Mesendoderm (in vitro differentiated cells): Measurements from ENCODE around the gene SOX8.

Source experiments
- DNase-seq: peaks from one replicate; pipeline ENCODE4 v3.0.0; 2013
- H2AK5ac ChIP-seq: 2 replicates; pipeline ENCODE4 v1.6.1; 2013; ENCODE audit warnings: low read length, inconsistent platforms
- H2BK120ac ChIP-seq: 2 replicates; pipeline ENCODE4 v1.6.1; 2013; ENCODE audit warnings: low read depth, mild to moderate bottlenecking, low read length, moderate library complexity, mixed read lengths
- H2BK15ac ChIP-seq: replicated peaks from 2 replicates; pipeline ENCODE4 v1.6.1; 2013; ENCODE audit warnings: low read depth, mild to moderate bottlenecking, moderate library complexity
- H2BK5ac ChIP-seq: 2 replicates; pipeline ENCODE4 v1.6.1; 2013; ENCODE audit warnings: low read length, inconsistent platforms
- H3K18ac ChIP-seq: 2 replicates; pipeline ENCODE4 v1.6.1; 2013; ENCODE audit warnings: mild to moderate bottlenecking, low read length, mixed read lengths
- H3K23ac ChIP-seq: one replicate; pipeline ENCODE4 v1.6.1; 2013; ENCODE audit warnings: low read length
- H3K27ac ChIP-seq: 2 replicates; pipeline ENCODE4 v1.5.1; 2013; ENCODE audit warnings: low read depth, mild to moderate bottlenecking, inconsistent platforms, low read length, moderate library complexity
- H3K27me3 ChIP-seq: 2 replicates; pipeline ENCODE4 v1.6.1; 2013; ENCODE audit warnings: low read length, control low read depth, mild to moderate bottlenecking, inconsistent platforms; ENCODE audit not compliant: insufficient read depth, poor library complexity
- H3K36me3 ChIP-seq: 2 replicates; pipeline ENCODE4 v1.6.1; 2013; ENCODE audit warnings: low read length, inconsistent platforms; ENCODE audit not compliant: control insufficient read depth, insufficient read depth
- H3K4ac ChIP-seq: one replicate; pipeline ENCODE4 v1.6.1; 2013; ENCODE audit warnings: low read depth, mild to moderate bottlenecking, low read length, moderate library complexity
- H3K4me1 ChIP-seq: 2 replicates; pipeline ENCODE4 v1.6.1; 2013; ENCODE audit warnings: low read depth, low read length, inconsistent platforms; ENCODE audit not compliant: control insufficient read depth
- H3K4me2 ChIP-seq: 2 replicates; pipeline ENCODE4 v1.6.1; 2013; ENCODE audit warnings: low read length
- H3K4me3 ChIP-seq: 2 replicates; pipeline ENCODE4 v1.5.1; 2013; ENCODE audit warnings: mild to moderate bottlenecking, low read length
- H3K56ac ChIP-seq: one replicate; pipeline ENCODE4 v1.6.1; 2013; ENCODE audit warnings: low read length
- H3K79me1 ChIP-seq: 2 replicates; pipeline ENCODE4 v1.6.1; 2013; ENCODE audit warnings: low read length, inconsistent platforms
- H3K79me2 ChIP-seq: 2 replicates; pipeline ENCODE4 v1.6.1; 2013; ENCODE audit warnings: mild to moderate bottlenecking, low read length; ENCODE audit not compliant: control insufficient read depth, insufficient read depth
- H3K9ac ChIP-seq: 2 replicates; pipeline ENCODE4 v1.6.1; 2013; ENCODE audit warnings: low read length, inconsistent platforms
- H4K5ac ChIP-seq: one replicate; pipeline ENCODE4 v1.6.1; 2013; ENCODE audit warnings: low read length
- H4K8ac ChIP-seq: one replicate; pipeline ENCODE4 v1.6.1; 2013; ENCODE audit warnings: low read depth, mild to moderate bottlenecking, control low read depth, low read length, moderate library complexity
- WGBS: extraction: QIAGEN DNeasy Blood & Tissue Kit; methylation state at CpG from one replicate; pipeline ENCODE4 v1.1.7; 2013; ENCODE audit warnings: low lambda C conversion rate, missing lambda C conversion rate; ENCODE audit not compliant: insufficient coverage; ENCODE audit errors: extremely low coverage; 5-methylcytosine and 5-hydroxymethylcytosine counted together

The SOX8 gene

DNA sequence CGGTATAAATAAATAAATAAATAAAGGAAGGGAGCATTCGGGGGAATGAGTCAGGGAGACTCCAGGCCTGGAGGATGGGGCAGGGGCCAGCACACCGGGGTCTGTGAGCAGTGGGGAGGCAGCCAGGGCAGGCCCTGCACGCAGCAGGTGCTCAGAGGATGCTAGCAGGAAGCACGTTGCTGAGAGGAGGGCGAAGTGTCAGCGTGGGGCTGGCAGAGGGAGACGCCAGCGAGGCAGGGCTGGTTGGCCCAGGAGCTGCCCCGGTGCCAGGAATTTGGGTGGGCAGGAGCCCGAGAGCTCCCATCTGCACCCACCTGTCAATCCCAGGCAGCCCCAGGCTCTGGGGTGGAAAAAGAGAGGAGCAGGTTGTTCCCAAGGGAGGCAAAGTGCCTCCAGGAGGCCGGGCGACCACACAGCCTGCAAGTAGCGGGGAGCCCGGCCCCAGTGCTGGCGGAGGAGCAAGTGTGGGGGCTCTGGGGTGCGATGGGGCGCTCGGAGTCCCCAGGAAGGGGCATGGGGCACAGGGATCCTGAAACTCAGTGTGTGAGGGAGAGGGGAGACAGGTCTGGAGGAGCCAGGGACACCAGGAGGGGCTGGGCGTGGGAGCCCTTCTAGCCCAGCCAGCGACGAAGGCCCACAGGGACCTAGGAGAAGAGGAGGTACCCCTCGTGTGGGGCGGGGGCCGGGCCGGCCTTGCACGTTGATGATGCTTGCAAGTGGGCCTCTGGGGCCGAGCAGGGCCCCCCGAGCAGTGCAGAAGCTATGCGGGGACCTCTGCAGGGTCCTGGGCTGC is 28.0 kb downstream of the SOX8 start:
- H4K5ac ChIP-seq: no peak overlapping the region
- H3K27me3 ChIP-seq: no peaks in the 10 kb centered on the region
- no peak overlapping the region for H3K4me2 ChIP-seq
- no peak overlapping the region for H3K9ac ChIP-seq
- H3K56ac ChIP-seq: no peak overlapping the region
- no peaks in the 10 kb centered on the region for H3K79me1 ChIP-seq
- H3K4me1 ChIP-seq: no peaks in the 10 kb centered on the region
- no peaks in the 10 kb centered on the region for H3K79me2 ChIP-seq
- H2BK5ac ChIP-seq: no peak overlapping the region
- no peak overlapping the region for H2BK120ac ChIP-seq
- H4K8ac ChIP-seq: no peak overlapping the region
- H3K18ac ChIP-seq: no peak overlapping the region
- no peak overlapping the region for H2BK15ac ChIP-seq
- no peak overlapping the region for H3K27ac ChIP-seq
- no peak overlapping the region for H3K4ac ChIP-seq
- DNase-seq: no peak
- no peak overlapping the region for H2AK5ac ChIP-seq
- H3K4me3 ChIP-seq: no peak overlapping the region
- no peaks in the 10 kb centered on the region for H3K36me3 ChIP-seq
- no peak overlapping the region for H3K23ac ChIP-seq
- no CpG with 5 or more reads among the region's 30 CpGs for WGBS

- DNase-seq: no peak
- Histone ChIP-seq H3K9ac (no peak overlapping the region), H3K27me3 (no peaks in the 10 kb centered on the region)
Observed at GRCh38 chr16:1010251-1010650, 28.7 kb downstream of the SOX8 start.

GRCh38 chr16:1010815-1011214 is 29.2 kb downstream of the SOX8 start:
- Histone ChIP-seq H3K23ac (no peak overlapping the region), H3K56ac (no peak overlapping the region), H3K79me2 (no peaks in the 10 kb centered on the region), H3K4me1 (no peaks in the 10 kb centered on the region), H3K4ac (no peak overlapping the region), H3K79me1 (no peaks in the 10 kb centered on the region), H3K4me3 (no peak overlapping the region), H3K36me3 (no peaks in the 10 kb centered on the region), H2BK5ac (no peak overlapping the region), H3K4me2 (no peak overlapping the region), H4K8ac (no peak overlapping the region), H2BK15ac (no peak overlapping the region), H3K27me3 (no peaks in the 10 kb centered on the region), H3K27ac (no peak overlapping the region), H4K5ac (no peak overlapping the region), H2AK5ac (no peak overlapping the region), H3K9ac (no peak overlapping the region), H3K18ac (no peak overlapping the region), H2BK120ac (no peak overlapping the region)
- DNase-seq: no peak
- no CpG with 5 or more reads among the region's 16 CpGs for WGBS

More at GRCh38 chr16:1010251-1010650, 28.7 kb downstream of the SOX8 start:
- Histone ChIP-seq H4K8ac (no peak overlapping the region), H3K4me3 (no peak overlapping the region), H2AK5ac (no peak overlapping the region), H3K23ac (no peak overlapping the region), H3K4ac (no peak overlapping the region), H2BK5ac (no peak overlapping the region), H3K4me1 (no peaks in the 10 kb centered on the region), H3K56ac (no peak overlapping the region), H3K36me3 (no peaks in the 10 kb centered on the region), H3K27ac (no peak overlapping the region), H4K5ac (no peak overlapping the region), H3K18ac (no peak overlapping the region), H3K79me2 (no peaks in the 10 kb centered on the region), H2BK120ac (no peak overlapping the region), H2BK15ac (no peak overlapping the region), H3K79me1 (no peaks in the 10 kb centered on the region), H3K4me2 (no peak overlapping the region)
- WGBS: no CpG with 5 or more reads among the region's 20 CpGs

- H2BK15ac ChIP-seq: no peak overlapping the region
- H2BK5ac ChIP-seq: no peak overlapping the region
- H4K5ac ChIP-seq: no peak overlapping the region
- no peaks in the 10 kb centered on the region for H3K36me3 ChIP-seq
- H3K56ac ChIP-seq: no peak overlapping the region
- H3K4me1 ChIP-seq: no peaks in the 10 kb centered on the region
- no peak for DNase-seq
- H2AK5ac ChIP-seq: no peak overlapping the region
- H3K4me2 ChIP-seq: no peak overlapping the region
- H3K27ac ChIP-seq: no peak overlapping the region
- H3K4ac ChIP-seq: no peak overlapping the region
- no peak overlapping the region for H3K23ac ChIP-seq
- H3K9ac ChIP-seq: no peak overlapping the region
- H2BK120ac ChIP-seq: no peak overlapping the region
- no peaks in the 10 kb centered on the region for H3K79me1 ChIP-seq
- no peak overlapping the region for H3K18ac ChIP-seq
- no peak overlapping the region for H3K4me3 ChIP-seq
- H4K8ac ChIP-seq: no peak overlapping the region
- no peaks in the 10 kb centered on the region for H3K79me2 ChIP-seq
- no peaks in the 10 kb centered on the region for H3K27me3 ChIP-seq
- WGBS: no CpG with 5 or more reads among the region's 37 CpGs
Observed at GRCh38 chr16:1011316-1012082, 29.9 kb downstream of the SOX8 start.

DNA sequence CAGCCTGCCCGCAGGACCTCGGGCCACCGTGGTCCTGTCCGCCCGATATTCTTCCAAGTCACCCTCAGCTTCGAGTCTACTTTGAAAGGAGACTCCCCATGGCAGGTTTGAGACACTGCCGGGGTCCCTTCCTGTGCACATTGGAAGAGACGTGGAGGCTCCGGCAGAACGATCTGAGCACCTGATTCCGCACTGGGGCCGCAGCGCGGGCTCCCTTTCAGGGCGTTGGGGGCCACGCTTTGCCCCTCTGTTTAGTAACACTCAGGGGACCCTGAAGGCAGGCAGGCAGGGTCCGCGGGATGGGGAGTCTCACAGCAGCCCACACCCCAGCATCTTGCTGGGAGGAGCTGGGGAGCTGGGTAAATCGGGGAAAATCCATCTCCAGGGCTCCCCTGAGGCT is 30.6 kb downstream of the SOX8 start:
- no peak overlapping the region for H4K5ac ChIP-seq
- no CpG with 5 or more reads among the region's 19 CpGs for WGBS
- H3K56ac ChIP-seq: no peak overlapping the region
- no peak overlapping the region for H2BK15ac ChIP-seq
- no peak overlapping the region for H3K23ac ChIP-seq
- H4K8ac ChIP-seq: no peak overlapping the region
- DNase-seq: no peak
- H3K27me3 ChIP-seq: no peaks in the 10 kb centered on the region
- H3K4ac ChIP-seq: no peak overlapping the region
- no peak overlapping the region for H3K27ac ChIP-seq
- no peak overlapping the region for H2BK120ac ChIP-seq
- no peak overlapping the region for H2AK5ac ChIP-seq
- no peak overlapping the region for H3K18ac ChIP-seq
- no peaks in the 10 kb centered on the region for H3K4me1 ChIP-seq
- no peak overlapping the region for H3K9ac ChIP-seq
- no peaks in the 10 kb centered on the region for H3K79me2 ChIP-seq
- H3K4me3 ChIP-seq: no peak overlapping the region
- no peak overlapping the region for H3K4me2 ChIP-seq
- H3K79me1 ChIP-seq: no peaks in the 10 kb centered on the region
- no peak overlapping the region for H2BK5ac ChIP-seq
- no peaks in the 10 kb centered on the region for H3K36me3 ChIP-seq
